NCI-H2227 (cell line): ENCODE measurements around the gene PSMD10.

Experiments used
- DNase-seq: peaks from one replicate; lab custom pipeline; 2025; ENCODE audit not compliant: unreplicated experiment; lab: John Stamatoyannopoulos, UW

Gene PSMD10

GRCh38 chrX:108072746-108073145 is 18.6 kb downstream of the PSMD10 start:
- no peak for DNase-seq

- DNase-seq: no peak
Measured at GRCh38 chrX:108071578-108071977, 19.8 kb downstream of the PSMD10 start.

GRCh38 chrX:108070891-108071290 is 20.5 kb downstream of the PSMD10 start:
- DNase-seq: no peak

GRCh38 chrX:108068121-108068520 is 23.2 kb downstream of the PSMD10 start:
- DNase-seq: no peak

DNA sequence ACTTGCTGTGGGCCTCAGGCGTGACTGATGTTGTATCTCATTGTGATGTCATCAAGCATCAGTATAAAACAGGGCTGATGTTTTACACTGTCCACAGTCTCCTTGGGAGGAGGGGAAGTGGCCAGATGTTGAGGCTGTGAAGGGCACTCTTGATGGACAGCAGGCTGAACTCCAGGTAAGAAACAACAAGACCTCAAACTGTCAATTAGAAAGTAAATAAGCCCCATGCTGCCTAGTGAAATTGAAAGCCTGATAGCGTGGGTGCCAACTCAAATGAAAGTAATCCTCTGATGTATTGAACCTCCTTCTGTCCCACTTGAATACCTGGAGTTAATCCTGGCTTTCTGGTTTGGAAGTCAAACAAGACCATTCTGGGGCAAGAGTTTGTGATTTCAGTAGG is 26.7 kb downstream of the PSMD10 start:
- DNase-seq: no peak

DNA sequence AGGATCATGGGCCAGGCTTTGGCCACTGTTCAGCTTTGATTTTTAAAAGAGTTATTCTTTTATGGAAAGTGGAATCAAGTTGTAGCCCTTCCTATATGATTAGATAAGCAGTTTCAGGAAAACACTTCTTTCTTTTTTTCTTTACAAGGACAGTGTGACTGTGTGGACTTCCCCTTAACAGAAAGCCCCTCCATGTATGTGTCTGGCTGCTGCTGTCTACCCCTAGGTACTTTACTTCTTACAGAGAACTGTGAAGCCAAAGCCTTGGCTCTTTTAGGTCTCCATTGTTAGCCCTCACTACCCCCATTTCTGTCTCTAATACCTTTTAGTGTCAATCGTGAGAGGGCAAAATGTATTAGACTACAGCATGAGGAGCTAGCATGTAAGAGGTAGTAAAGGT is 27.3 kb downstream of the PSMD10 start:
- DNase-seq: no peak

DNA sequence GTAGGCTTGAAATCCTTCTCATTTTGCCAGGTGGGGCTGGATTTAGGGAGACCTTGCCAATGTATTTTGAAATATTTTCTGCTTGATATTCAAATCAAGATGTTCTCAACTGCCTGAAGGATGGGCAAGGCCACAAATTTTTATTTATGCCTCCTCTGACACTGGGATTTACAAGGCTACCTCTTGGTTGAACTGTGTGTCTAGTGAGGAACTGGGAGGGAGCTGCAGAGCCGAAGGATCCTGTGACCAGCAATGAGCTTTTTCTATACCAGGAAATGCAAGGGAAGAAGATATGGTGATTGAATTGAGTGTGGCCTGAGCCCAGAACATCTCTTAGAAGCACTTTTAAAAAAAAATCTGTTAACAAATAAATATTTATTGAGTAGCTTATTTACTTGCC is 31.5 kb downstream of the PSMD10 start:
- no peak for DNase-seq

DNA sequence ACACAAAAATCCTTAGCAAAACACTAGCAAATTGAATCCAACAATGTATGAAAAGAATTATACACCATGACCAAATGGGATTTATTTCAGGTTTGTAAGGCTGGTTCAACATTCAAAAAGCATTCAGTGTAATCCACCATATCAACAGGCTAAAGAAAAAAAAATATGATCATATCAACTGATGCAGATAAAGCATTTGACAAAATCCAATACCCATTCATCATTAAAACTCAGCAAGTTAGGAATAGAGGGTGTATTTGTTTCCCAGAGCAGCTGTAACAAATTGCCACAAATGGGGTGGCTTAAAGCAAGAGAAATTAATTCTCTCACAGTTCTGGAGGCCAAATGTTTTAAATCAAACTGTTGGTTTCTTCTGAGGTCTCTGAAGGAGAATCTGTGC is 35.8 kb downstream of the PSMD10 start:
- DNase-seq: no peak

GRCh38 chrX:108053218-108053617 is 38.1 kb downstream of the PSMD10 start:
- DNase-seq: no peak

DNA sequence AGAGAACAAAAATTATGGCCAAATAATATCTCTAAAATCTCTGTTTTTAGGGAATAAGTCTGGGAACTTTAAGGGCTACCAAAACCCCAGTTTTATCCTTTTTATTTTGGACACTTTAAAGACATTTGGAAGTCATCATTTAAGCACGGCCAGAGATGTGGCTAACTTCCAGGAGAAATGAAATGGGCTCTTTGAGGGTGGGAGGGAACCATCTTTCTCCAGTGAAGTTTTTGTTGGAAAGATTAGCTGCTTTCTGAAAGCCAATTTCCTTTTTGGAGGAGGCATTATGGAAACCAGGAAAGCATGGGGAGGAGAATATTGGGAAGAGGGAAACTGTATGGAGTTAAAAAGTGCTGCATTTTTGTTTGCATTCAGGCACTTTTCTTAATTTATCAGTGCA is 41.7 kb downstream of the PSMD10 start:
- no peak for DNase-seq

GRCh38 chrX:108044554-108045256 is 46.6 kb downstream of the PSMD10 start, which contains the start of gene VSIG1:
Gene VSIG1, plus strand, starts transcription at chrX:108045065. Its CDS starts 66 bp downstream, at chrX:108045131.
- no peak for DNase-seq

- DNase-seq: no peak
Measured at GRCh38 chrX:108036298-108036973, 54.9 kb downstream of the PSMD10 start.

- DNase-seq: no peak
Measured at GRCh38 chrX:108034725-108035124, 56.6 kb downstream of the PSMD10 start.
